Heart right ventricle (tissue), 16 donors: ENCODE results near the gene TRIM62. TPM values are rescaled to one million over a fixed set of nuclear protein-coding genes. Genes with fewer than 3 reads are reported as not detected.
A peak's percentile ranks its signal among the peaks of the same experiment; 100 is the strongest.

Experiments used
- ATAC-seq, 8 donors: fragments of 200-7000 bp; cut with Tn5 transposase; one replicate each; pipeline ENCODE4 v1.9.1; 2020; ENCODE audit warnings: mild to moderate bottlenecking in 8 of 8, moderate library complexity in 8 of 8, moderate number of reproducible peaks in 1 of 8
- DNase-seq, 2 donors: peaks; one replicate each; pipeline ENCODE4 v3.0.0-alpha.2; 2020
- H3K27ac ChIP-seq, 10 donors: fragments of 200-600 bp; sonication (generic) in 2 of 10; one replicate each; pipeline versions ENCODE4 v1.5.0 to v1.8.0; 2020 to 2022; ENCODE audit warnings: mild to moderate bottlenecking in 3 of 10
- H3K27me3 ChIP-seq, 7 donors: fragments of 200-600 bp; one replicate each; pipeline ENCODE4 v1.8.0; 2021 to 2022; ENCODE audit warnings: mild to moderate bottlenecking in 2 of 7
- H3K36me3 ChIP-seq, 9 donors: fragments of 200-600 bp; sonication (generic) in 1 of 9; one replicate each; pipeline versions ENCODE4 v1.5.0 to v1.8.0; 2020 to 2022; ENCODE audit warnings: mild to moderate bottlenecking in 2 of 9
- H3K4me1 ChIP-seq, 9 donors: fragments of 200-600 bp; sonication (generic) in 1 of 9; one replicate each; pipeline versions ENCODE4 v1.5.0 to v1.8.0; 2020 to 2022; ENCODE audit warnings: mild to moderate bottlenecking in 4 of 9
- H3K4me3 ChIP-seq, 10 donors: fragments of 200-600 bp; sonication (generic) in 2 of 10; one replicate each; pipeline versions ENCODE4 v1.5.0 to v1.8.0; 2020 to 2022; ENCODE audit warnings: mild to moderate bottlenecking in 7 of 10, moderate library complexity in 2 of 10
- H3K9me3 ChIP-seq, 11 donors: fragments of 200-600 bp in 10 of 11; sonication (generic) in 2 of 11; one replicate each; pipeline versions ENCODE4 v1.5.0 to v1.8.0; 2013 to 2022; ENCODE audit warnings: mild to moderate bottlenecking in 2 of 11, control low read depth in 1 of 11, moderate library complexity in 1 of 11
- CTCF ChIP-seq, 9 donors: fragments of 200-600 bp; sonication (generic) in 2 of 9; IDR thresholded peaks; one replicate each; pipeline versions ENCODE4 v1.5.0 to v1.8.0; 2021 to 2022; ENCODE audit warnings: antibody characterized with exemption in 9 of 9, mild to moderate bottlenecking in 5 of 9, moderate library complexity in 1 of 9
- WGBS, 2 donors: extraction: QIAGEN DNeasy Blood & Tissue Kit; methylation state at CpG; one replicate each; pipeline ENCODE4 v1.1.7; 2013; ENCODE audit warnings: inconsistent platforms in 1 of 2; 5-methylcytosine and 5-hydroxymethylcytosine counted together
- intact Hi-C, 10 donors: fragments of 100-400 bp; cut with DNase I; formaldehyde crosslinking; loops; one replicate each; pipeline versions ENCODE4 v1.11.1 to v1.14.2; 2022
- polyA plus RNA-seq, 2 donors: library from polyadenylated mRNA; stranded (reverse); fragments of 200-250 nt; gene quantifications; one replicate each; pipeline ENCODE4 v1.2.3, GENCODE V29; 2013
- total RNA-seq, 10 donors: library from RNA; stranded (reverse); fragmentation: NEBNext Ultra II Directional in 3 of 10; extraction: Animal tissue kit (Norgen Biotek cat#: 25700) in 3 of 10; gene quantifications; one replicate each; pipeline versions ENCODE4 v1.2.1 to v1.2.4, GENCODE V29; 2021 to 2023
- donor health status: Arrhythmogenic right ventricular cardiomyopathy.
- donor health status: ischemic (EF 13 %, LVEDD 7.1; RV severe dilation, severe dysfunction).
- donor health status: healthy with polysubstance abuse.
- donor health status: DM: no; HTN: yes; CAD: no.
- donor health status: DM: no; HTN: no; CAD: no.
- donor health status: ischemic (EF 25% LVEDD 6.9; RV normal size, moderate dysfunction).
- donor health status: ischemic (EF 25% LVEDD 5.7; RV mildly dilated, moderate dysfunction).
- donor health status: healthy.
- donor health status: DM: yes; HTN: yes; CAD: no.
- donor health status: Ischemic cardiomyopathy.
- donor health status: ischemic (EF 35%, LVEDD 5.7; RV mildly dilated, moderate dysfunction).
- donor health status: nonischemic (EF 11% LVEDD 7.7; RV severe dilation, severe dysfunction).
- donor health status: DM: yes; HTN: yes; CAD: no.
- donor health status: PGD.
- donor health status: ischemic (EF 29% LVEDD 5.4; RV normal size, mild dysfunction).
- donor health status: nonischemic (EF 23%, LVEDD 6.1; RV moderate dilation, normal function).

Gene TRIM62
- total and polyA plus RNA-seq, 12 donors, result 2.0 to 3.7 (median 2.6) TPM

- Histone ChIP-seq H3K27ac (no peak overlapping the region), H3K36me3 (no peaks in the 10 kb centered on the region), H3K9me3 (no peaks in the 10 kb centered on the region), H3K4me3 (no peak overlapping the region), H3K4me1 (peaks cover 0 to 17% (median 14%) of the 10 kb centered on the region in 9 donors), H3K27me3 (peaks cover 0 to 9% (median 0%) of the 10 kb centered on the region in 7 donors)
- ATAC-seq, result no peak
- no peak for DNase-seq
- no peak for TF ChIP-seq CTCF (IDR thresholded peaks at IDR 0.05)
- intact Hi-C loops, result no loop called here
Measured at GRCh38 chr1:33185541-33185940, 3.7 kb upstream of the TRIM62 start.

GRCh38 chr1:33183306-33183705, 1.5 kb upstream of the TRIM62 start:
- Histone ChIP-seq H3K9me3 (no peaks in the 10 kb centered on the region), H3K27ac (no peak overlapping the region), H3K27me3 (peaks cover 0 to 9% (median 0%) of the 10 kb centered on the region in 7 donors), H3K4me3 (no peak overlapping the region), H3K4me1 (peaks cover 3 to 26% (median 16%) of the 10 kb centered on the region in 9 donors), H3K36me3 (peaks cover 0 to 3% (median 0%) of the 10 kb centered on the region in 9 donors)
- TF ChIP-seq CTCF (IDR thresholded peaks at IDR 0.05), result no peak
- 94 to 95% methylated on average over 2 of the region's 2 CpGs for WGBS, 2 donors
- no peak for DNase-seq
- intact Hi-C loops, result loop anchor here in 2 of 10 donors (5.0 kb wide), 2 partner anchors 44 to 56 kb away; no protein-coding TSS in a partner anchor
- ATAC-seq, result no peak

GRCh38 chr1:33182896-33183295, 1.1 kb upstream of the TRIM62 start:
- peaks cover 3 to 26% (median 16%) of the 10 kb centered on the region in 9 donors for H3K4me1 ChIP-seq
- no peak overlapping the region for H3K4me3 ChIP-seq
- no peak for ATAC-seq
- no peak for DNase-seq
- no peak for TF ChIP-seq CTCF (IDR thresholded peaks at IDR 0.05)
- peak overlapping the region in 7 of 10 donors; percentile 4 to 84 (median 70) for H3K27ac ChIP-seq
- no peaks in the 10 kb centered on the region for H3K9me3 ChIP-seq
- peaks cover 0 to 9% (median 0%) of the 10 kb centered on the region in 7 donors for H3K27me3 ChIP-seq
- 63 to 67% methylated on average over 8 of the region's 8 CpGs for WGBS, 2 donors
- intact Hi-C loops, result loop anchor here in 3 of 10 donors (1.0 to 5.0 kb wide), 3 partner anchors 44 to 56 kb away; no protein-coding TSS in a partner anchor
- peaks cover 0 to 7% (median 0%) of the 10 kb centered on the region in 9 donors for H3K36me3 ChIP-seq

GRCh38 chr1:33182401-33182841, 578 bp upstream of the TRIM62 start:
- TF ChIP-seq CTCF (IDR thresholded peaks at IDR 0.05), result no peak
- peak in 1 of 2 donors; percentile 70 for DNase-seq

More at GRCh38 chr1:33182401-33182841, 578 bp upstream of the TRIM62 start:
- peak overlapping the region in 8 of 10 donors; percentile 59 to 86 (median 78) for H3K27ac ChIP-seq
- peaks cover 0 to 10% (median 0%) of the 10 kb centered on the region in 9 donors for H3K36me3 ChIP-seq
- intact Hi-C loops, result loop anchor here in 3 of 10 donors (1.0 to 5.0 kb wide), 3 partner anchors 45 to 55 kb away; no protein-coding TSS in a partner anchor
- peak overlapping the region; percentile 75 to 95 (median 90) for H3K4me3 ChIP-seq
- H3K27me3 ChIP-seq, result peaks cover 0 to 9% (median 0%) of the 10 kb centered on the region in 7 donors
- peak in 6 of 8 donors; percentile 10 to 34 (median 26) for ATAC-seq
- 37 to 47% methylated on average over 5 of the region's 5 CpGs for WGBS, 2 donors
- H3K9me3 ChIP-seq, result no peaks in the 10 kb centered on the region
- peaks cover 3 to 26% (median 16%) of the 10 kb centered on the region in 9 donors for H3K4me1 ChIP-seq
